Activated CD4-positive, alpha-beta T cell treated with anti-CD3 and anti-CD28 coated beads, Interleukin-2, amount 10 ng/mL, durations not matched to agents 24 days and 14 days (primary cell): ENCODE data around the gene KCNS3. TPM values are rescaled to one million over a fixed set of nuclear protein-coding genes. Genes with fewer than 3 reads are reported as not detected.

Source experiments
- DNase-seq: peaks from one replicate; pipeline ENCODE4 v3.0.0; 2022
- H3K27ac Mint-ChIP-seq: one replicate; pipeline ENCODE4 v1.8.0; 2022; ENCODE audit warnings: mild to moderate bottlenecking, mixed read lengths
- H3K27me3 Mint-ChIP-seq: one replicate; pipeline ENCODE4 v1.8.0; 2022; ENCODE audit warnings: mixed read lengths
- H3K36me3 Mint-ChIP-seq: one replicate; pipeline ENCODE4 v1.8.0; 2022; ENCODE audit warnings: low read depth, mild to moderate bottlenecking, mixed read lengths
- H3K4me1 Mint-ChIP-seq: one replicate; pipeline ENCODE4 v1.8.0; 2021; ENCODE audit warnings: mixed read lengths
- H3K4me3 Mint-ChIP-seq: one replicate; pipeline ENCODE4 v1.8.0; 2022; ENCODE audit warnings: mild to moderate bottlenecking, moderate library complexity, mixed read lengths
- H3K9me3 Mint-ChIP-seq: one replicate; pipeline ENCODE4 v1.8.0; 2021; ENCODE audit warnings: mixed read lengths
- intact Hi-C: fragments of 100-400 bp; cut with micrococcal nuclease; formaldehyde crosslinking; loops from one replicate; pipeline ENCODE4 v1.15.1; 2023
- total RNA-seq: library from RNA; stranded (reverse); gene quantifications from 2 replicates; pipeline ENCODE4 v1.2.3, GENCODE V29; 2022

KCNS3 gene
- total RNA-seq, 1 donor from 2014 or later = not detected

DNA sequence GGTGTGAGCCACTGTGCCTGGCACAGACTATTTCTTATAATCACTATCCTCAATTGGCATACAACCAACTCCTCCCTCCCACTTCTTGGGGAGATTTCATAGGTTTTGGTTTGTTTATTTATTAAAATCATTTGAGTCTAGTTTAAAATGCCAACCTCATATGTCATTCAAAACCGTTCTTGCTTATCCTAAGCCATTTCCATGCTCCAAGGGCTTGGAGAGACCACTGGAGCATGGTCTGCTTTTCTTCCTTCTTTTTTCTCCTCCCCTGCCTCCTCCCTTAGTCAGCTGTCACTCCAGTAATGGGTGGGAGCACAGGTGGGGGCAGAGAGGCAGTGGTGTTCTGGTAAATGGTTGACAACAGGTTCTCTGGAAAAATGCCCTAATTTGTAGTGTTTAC, 20.4 kb upstream of the KCNS3 start:
- no peaks in the 10 kb centered on the region for H3K9me3 Mint-ChIP-seq
- no peak for DNase-seq
- H3K27me3 Mint-ChIP-seq = peaks cover 29% of the 10 kb centered on the region
- no peaks in the 10 kb centered on the region for H3K36me3 Mint-ChIP-seq
- H3K4me3 Mint-ChIP-seq = no peak overlapping the region
- no peak overlapping the region for H3K27ac Mint-ChIP-seq
- intact Hi-C loops = no loop called here
- no peaks in the 10 kb centered on the region for H3K4me1 Mint-ChIP-seq

DNA sequence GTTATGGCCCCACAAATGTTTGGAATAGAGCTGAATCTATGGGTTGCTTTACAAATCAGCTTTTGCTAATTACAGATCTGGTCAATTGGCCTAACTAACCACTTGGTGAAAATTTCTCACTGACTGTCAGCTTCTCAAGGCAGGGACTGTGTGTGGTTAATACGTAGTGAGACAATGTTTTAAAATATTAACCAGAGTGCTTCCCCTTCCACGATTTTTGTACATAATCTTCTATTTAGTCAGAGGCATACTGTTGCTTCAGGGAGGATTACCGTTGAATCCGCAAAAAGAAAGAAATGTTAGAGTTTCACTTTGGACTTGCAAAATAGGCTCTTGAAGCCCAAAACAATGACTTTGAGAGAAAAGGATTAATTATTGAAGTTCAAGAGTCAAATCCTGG, 14.9 kb upstream of the KCNS3 start:
- no peak overlapping the region for H3K4me3 Mint-ChIP-seq

DNA sequence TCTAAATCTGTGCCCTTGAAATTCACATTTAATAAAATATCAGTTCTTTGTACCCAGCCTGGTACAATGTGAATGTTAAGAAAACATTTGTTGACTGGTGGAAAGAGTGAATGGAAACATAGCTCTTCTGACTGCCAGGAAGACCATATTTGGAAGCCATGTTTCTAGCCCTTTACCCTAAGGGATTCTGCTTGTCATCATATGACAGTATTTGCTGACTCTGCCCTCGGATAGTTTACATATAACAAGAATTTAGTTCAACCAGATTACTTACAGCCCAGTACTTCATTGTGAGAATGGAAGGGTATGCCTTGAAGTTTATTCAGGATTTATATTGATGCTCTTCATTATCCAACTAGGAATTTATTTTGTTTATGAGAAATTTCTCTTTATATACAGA, 13.8 kb upstream of the KCNS3 start:
- no peak overlapping the region for H3K27ac Mint-ChIP-seq
- no peaks in the 10 kb centered on the region for H3K36me3 Mint-ChIP-seq
- peaks cover 2% of the 10 kb centered on the region for H3K27me3 Mint-ChIP-seq
- H3K9me3 Mint-ChIP-seq = no peaks in the 10 kb centered on the region
- H3K4me1 Mint-ChIP-seq = no peaks in the 10 kb centered on the region
- H3K4me3 Mint-ChIP-seq = no peak overlapping the region
- no peak for DNase-seq
- intact Hi-C loops = no loop called here

More for the DNA sequence above, 14.9 kb upstream of the KCNS3 start:
- intact Hi-C loops = no loop called here
- no peak for DNase-seq
- no peaks in the 10 kb centered on the region for H3K4me1 Mint-ChIP-seq
- no peaks in the 10 kb centered on the region for H3K36me3 Mint-ChIP-seq
- no peak overlapping the region for H3K27ac Mint-ChIP-seq
- H3K9me3 Mint-ChIP-seq = no peaks in the 10 kb centered on the region
- peaks cover 6% of the 10 kb centered on the region for H3K27me3 Mint-ChIP-seq

DNA sequence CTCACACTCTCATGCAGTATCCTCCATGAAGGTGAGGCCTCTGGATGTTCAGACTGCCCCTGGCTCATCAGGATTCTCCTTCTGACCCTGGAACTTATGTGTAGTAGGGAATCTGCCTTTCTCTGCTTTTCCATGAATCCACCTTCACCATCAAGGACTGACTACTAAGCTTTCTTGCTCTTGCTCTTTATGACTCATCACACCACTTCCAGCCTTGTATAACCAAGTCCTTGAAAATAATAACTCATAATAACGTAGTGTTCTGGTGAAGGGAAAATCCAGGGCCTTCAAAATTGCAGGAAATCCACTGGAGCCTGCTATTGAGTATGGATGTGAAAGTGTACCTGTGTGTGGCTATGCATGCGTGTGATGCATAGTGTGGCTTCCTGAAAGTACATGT, 11.3 kb upstream of the KCNS3 start:
- intact Hi-C loops = no loop called here
- Mint-ChIP-seq H3K36me3 (no peaks in the 10 kb centered on the region), H3K4me3 (no peak overlapping the region), H3K4me1 (no peaks in the 10 kb centered on the region), H3K9me3 (no peaks in the 10 kb centered on the region), H3K27me3 (no peaks in the 10 kb centered on the region), H3K27ac (no peak overlapping the region)
- no peak for DNase-seq

DNA sequence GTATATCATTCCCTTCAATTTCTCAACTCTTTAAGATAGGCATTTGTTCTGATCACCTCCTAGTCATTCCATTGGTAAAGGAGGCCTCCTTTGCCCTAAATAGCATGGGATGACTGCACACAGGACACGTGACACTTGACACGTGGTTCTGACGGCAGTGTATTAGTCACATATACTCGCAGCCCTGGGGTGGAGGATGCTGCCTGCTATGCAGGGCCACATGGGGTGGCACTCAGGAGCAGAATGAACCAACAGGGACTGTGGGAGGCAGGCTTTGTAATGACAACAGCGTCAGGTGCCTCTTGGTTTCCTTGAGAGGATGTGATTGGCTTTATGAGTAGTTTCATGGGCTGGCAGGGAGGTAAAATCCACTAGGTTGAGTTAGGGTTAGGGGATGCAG, 9.3 kb upstream of the KCNS3 start:
- H3K9me3 Mint-ChIP-seq = no peaks in the 10 kb centered on the region
- DNase-seq = no peak
- no peak overlapping the region for H3K27ac Mint-ChIP-seq
- no peak overlapping the region for H3K4me3 Mint-ChIP-seq
- peaks cover 4% of the 10 kb centered on the region for H3K27me3 Mint-ChIP-seq
- intact Hi-C loops = no loop called here
- H3K36me3 Mint-ChIP-seq = no peaks in the 10 kb centered on the region
- no peaks in the 10 kb centered on the region for H3K4me1 Mint-ChIP-seq

DNA sequence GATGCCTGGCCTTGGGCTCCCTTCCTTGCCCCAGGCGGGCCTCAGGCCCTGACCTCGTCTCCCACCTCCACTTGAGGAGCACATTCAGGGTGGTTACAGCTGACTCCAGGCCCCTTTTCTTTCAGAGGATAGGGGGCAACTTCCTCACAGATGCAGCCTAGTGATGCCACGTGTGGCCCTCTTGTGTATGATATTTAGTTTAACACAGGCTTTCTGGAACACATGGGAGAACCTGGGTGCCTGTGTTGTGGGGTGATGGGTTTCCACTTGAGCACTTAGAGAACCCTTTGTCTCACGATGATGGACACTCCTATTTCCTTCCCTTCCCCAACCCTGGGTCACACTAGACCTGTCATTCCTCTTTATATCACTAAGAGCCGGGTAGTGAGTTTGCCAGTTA, 6.8 kb upstream of the KCNS3 start:
- intact Hi-C loops = no loop called here
- Mint-ChIP-seq H3K4me3 (no peak overlapping the region), H3K4me1 (no peaks in the 10 kb centered on the region), H3K9me3 (no peaks in the 10 kb centered on the region), H3K36me3 (no peaks in the 10 kb centered on the region), H3K27me3 (peaks cover 21% of the 10 kb centered on the region), H3K27ac (no peak overlapping the region)
- no peak for DNase-seq

DNA sequence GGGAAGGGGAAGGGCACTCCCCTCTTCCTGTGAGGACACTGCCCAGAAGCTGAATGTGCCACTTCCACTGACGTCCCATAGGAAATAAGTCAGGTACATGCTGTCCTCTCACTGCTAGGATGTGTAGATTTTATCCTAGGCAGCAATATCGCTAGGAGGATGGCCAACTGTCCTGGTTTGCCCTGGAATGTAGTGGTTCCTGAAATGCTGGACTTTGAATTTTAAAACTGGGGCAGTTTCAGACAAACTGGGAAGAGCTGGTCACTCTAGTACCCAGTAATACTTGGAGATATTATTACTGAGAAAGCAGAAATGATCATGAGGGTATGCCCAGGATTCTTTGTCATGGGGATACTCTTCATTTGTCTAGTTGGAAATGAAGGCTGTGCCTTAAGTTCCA, 5.4 kb upstream of the KCNS3 start:
- intact Hi-C loops = no loop called here
- Mint-ChIP-seq H3K27me3 (peaks cover 35% of the 10 kb centered on the region), H3K4me1 (peaks cover 4% of the 10 kb centered on the region), H3K27ac (no peak overlapping the region), H3K9me3 (no peaks in the 10 kb centered on the region), H3K36me3 (no peaks in the 10 kb centered on the region), H3K4me3 (no peak overlapping the region)
- DNase-seq = no peak

DNA sequence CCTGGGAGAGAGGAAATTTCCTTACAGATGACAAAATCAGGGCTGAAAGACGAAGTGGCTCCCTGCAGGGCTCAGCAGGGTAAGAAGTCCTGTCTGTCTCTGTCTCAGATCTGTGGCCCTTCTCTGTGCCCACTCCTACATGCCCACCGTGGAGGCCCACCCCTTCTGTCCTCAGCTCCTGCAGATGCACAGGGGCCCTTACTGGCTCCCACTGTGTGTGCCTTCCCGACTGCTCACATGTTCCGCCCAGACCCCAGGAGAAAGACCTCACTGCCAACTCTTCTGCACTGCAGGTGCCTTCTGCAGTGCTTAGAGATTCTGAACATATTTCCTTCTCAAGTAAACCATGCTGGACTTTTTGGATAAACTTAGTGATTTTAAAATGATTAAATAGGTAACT, 1.9 kb upstream of the KCNS3 start:
- peaks cover 62% of the 10 kb centered on the region for H3K27me3 Mint-ChIP-seq
- H3K4me3 Mint-ChIP-seq = peak overlapping the region; percentile 5
- DNase-seq = no peak
- intact Hi-C loops = no loop called here
- H3K4me1 Mint-ChIP-seq = peaks cover 9% of the 10 kb centered on the region
- no peaks in the 10 kb centered on the region for H3K9me3 Mint-ChIP-seq
- no peaks in the 10 kb centered on the region for H3K36me3 Mint-ChIP-seq
- no peak overlapping the region for H3K27ac Mint-ChIP-seq

DNA sequence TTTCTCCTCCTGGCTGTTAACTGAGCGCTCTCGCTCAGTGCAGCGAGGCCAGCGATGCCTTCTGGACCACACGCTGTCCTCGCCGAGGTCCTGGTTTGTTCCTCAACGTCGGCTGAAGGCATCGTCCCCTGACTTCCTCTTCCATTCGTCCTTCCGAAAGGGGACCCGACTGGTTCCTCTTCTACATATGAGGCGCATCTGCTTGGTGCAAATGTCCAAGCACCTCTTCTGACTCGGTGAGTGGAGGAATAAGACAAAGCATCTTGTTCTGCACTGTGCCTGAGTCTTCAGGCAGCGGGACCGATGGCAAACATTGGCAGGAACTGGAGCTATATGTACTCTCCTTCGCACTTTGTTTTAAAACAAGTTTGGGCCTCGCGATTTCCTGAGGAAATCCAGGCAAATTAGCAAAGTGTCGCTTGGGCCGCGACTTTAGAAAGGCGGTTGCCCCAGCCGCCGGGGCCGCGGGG, 621 bp upstream of the KCNS3 start:
- Mint-ChIP-seq H3K9me3 (no peaks in the 10 kb centered on the region), H3K4me3 (peak overlapping the region; percentile 76), H3K27ac (no peak overlapping the region), H3K4me1 (peaks cover 9% of the 10 kb centered on the region), H3K36me3 (no peaks in the 10 kb centered on the region), H3K27me3 (peaks cover 69% of the 10 kb centered on the region)
- peak; percentile 54 for DNase-seq
- intact Hi-C loops = no loop called here

DNA sequence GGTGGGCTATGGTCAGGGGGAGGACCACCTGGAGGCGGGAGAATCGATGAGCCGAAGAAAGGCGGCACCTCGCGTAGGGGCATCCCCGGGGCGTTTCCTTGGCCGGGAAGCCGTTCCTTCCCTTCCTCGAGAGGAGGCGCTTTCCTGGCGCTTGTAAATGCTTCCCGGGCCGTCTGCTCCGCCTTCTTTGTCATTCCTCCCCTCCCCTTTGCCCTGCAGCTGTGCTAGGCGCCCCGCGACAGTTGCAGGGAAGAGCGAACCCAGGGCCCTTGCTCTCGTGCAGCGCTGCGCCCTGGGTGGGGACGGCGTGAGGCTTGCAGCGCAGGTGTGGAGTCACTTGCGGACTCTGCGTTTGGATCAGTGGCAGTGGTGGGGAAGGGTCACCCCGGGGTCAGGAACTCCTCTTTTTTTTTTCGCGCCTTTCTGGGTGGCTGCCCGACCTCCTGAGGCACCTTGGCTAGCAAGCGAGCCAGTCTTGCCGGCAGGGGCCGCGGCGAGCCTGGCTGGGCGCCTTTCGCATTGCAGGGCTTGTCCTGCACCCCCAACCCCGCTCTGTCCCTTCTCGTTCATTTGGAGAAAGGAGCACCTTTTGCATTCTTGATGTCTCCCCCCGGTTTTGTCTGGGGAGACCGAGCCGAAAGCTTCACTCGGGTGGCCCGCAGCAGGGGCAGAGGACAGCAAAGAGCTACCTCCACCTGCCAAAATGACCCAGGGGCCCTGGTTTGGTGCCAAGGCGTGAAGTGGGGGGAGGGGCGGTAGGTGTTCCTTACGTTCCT, 858 bp downstream of the KCNS3 start:
- no peak overlapping the region for H3K27ac Mint-ChIP-seq
- intact Hi-C loops = no loop called here
- H3K27me3 Mint-ChIP-seq = peaks cover 65% of the 10 kb centered on the region
- no peaks in the 10 kb centered on the region for H3K36me3 Mint-ChIP-seq
- peak; percentile 58 for DNase-seq
- H3K4me1 Mint-ChIP-seq = peaks cover 9% of the 10 kb centered on the region
- no peaks in the 10 kb centered on the region for H3K9me3 Mint-ChIP-seq
- H3K4me3 Mint-ChIP-seq = peak overlapping the region; percentile 78

DNA sequence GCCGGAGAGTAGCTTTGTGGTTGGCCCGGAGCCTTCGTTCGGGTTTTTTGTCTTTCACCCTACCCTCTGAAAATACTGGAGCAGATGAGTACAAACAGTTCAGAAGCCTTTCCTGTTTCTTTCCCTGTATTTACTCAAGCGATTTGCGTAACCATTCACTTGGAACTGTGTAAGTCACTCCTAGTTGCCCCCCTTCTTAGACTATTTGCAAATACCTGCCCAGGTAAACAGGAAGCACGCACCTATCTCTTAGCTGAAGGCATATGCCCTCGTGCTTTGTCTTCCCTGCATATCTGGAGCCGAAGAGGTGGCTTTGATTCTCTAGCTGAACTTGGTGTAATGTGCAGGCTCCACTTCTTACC, 1.4 kb downstream of the KCNS3 start:
- H3K36me3 Mint-ChIP-seq = no peaks in the 10 kb centered on the region
- intact Hi-C loops = no loop called here
- peaks cover 64% of the 10 kb centered on the region for H3K27me3 Mint-ChIP-seq
- DNase-seq = no peak
- H3K9me3 Mint-ChIP-seq = no peaks in the 10 kb centered on the region
- H3K4me1 Mint-ChIP-seq = peaks cover 9% of the 10 kb centered on the region
- H3K4me3 Mint-ChIP-seq = no peak overlapping the region
- H3K27ac Mint-ChIP-seq = no peak overlapping the region

DNA sequence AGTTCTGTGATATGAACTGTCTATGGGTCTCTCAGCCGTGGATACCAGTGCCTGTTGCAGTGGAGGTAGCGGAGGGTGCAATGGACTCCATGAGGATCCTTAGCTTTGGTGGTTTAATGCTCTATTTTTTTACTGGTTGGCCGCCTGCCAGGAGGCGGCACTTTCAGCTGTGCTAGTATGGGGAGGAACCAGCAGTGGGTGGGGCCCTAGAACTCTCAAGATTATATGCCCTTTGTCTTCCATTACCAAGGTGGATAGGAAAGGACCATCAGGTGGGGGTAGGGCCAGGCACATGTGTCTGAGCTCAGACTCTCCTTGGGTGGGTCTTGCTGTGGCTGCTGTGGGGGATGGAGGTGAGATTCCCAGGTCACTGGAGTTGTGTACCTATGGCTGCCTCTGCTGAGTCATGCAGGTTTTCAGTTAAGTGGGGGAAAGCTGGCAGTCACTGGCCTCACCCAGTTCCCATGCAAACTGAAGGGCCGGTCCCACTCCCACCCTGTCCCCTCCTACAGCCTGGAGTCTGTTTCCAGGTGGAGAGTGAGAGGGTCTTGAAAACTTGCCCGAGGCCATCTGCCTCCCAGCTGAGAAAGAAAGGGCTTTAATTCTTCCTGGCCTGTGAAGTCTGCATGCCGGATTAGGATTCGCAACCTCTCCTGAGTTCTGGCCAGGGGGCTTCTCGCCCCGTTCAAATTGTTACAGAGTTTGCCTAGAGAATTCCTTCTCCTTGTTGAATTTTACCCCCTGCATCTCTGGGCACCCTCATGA, 14.5 kb downstream of the KCNS3 start:
- no peaks in the 10 kb centered on the region for H3K36me3 Mint-ChIP-seq
- intact Hi-C loops = no loop called here
- H3K9me3 Mint-ChIP-seq = no peaks in the 10 kb centered on the region
- no peak overlapping the region for H3K27ac Mint-ChIP-seq
- H3K4me3 Mint-ChIP-seq = no peak overlapping the region
- no peak for DNase-seq
- H3K4me1 Mint-ChIP-seq = no peaks in the 10 kb centered on the region
- peaks cover 7% of the 10 kb centered on the region for H3K27me3 Mint-ChIP-seq

DNA sequence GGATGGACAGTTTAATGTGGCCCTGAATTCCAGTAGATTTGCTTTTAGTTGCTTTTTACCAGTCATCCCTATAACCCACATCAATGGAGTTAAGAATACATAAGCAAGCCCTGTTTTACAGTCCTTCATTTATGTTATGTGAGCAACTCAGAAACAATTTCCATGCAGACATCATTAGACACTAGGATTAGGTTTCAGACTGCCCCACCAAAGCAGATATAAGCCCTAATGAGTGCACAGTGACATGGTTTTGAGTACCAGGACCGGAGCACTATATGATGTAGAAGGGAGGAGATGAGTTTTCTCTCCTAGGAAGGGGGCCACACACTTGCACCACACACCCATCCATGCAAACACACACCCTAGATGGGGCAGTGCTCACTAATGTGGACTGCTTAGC, 15.5 kb downstream of the KCNS3 start:
- Mint-ChIP-seq H3K4me3 (no peak overlapping the region), H3K4me1 (no peaks in the 10 kb centered on the region), H3K27me3 (peaks cover 8% of the 10 kb centered on the region), H3K36me3 (no peaks in the 10 kb centered on the region), H3K27ac (no peak overlapping the region), H3K9me3 (no peaks in the 10 kb centered on the region)
- intact Hi-C loops = no loop called here
- DNase-seq = no peak

DNA sequence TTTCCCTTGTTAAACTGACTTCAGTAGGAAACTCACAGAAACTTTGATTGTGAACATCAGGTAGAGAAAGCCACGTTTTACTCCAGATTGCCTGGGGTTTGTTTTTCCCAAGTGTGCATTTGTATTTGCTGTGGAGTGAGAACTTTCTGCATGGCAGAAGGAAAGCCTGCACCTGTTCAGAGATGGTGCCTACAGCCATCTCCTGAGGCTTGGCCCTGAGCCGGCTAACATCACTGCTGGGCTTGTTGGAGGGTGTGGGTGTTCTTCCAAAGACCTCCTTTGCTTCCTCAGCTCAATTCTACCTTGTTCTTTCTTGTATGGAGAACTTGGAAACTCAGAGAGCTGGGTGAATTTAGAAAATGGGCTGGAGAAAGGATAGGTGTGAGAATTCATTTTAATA, 16.1 kb downstream of the KCNS3 start:
- Mint-ChIP-seq H3K4me3 (no peak overlapping the region), H3K27ac (no peak overlapping the region), H3K27me3 (peaks cover 8% of the 10 kb centered on the region), H3K36me3 (no peaks in the 10 kb centered on the region), H3K9me3 (no peaks in the 10 kb centered on the region), H3K4me1 (no peaks in the 10 kb centered on the region)
- intact Hi-C loops = no loop called here
- DNase-seq = no peak
